ENCODE data around the gene LMX1B.

LMX1B gene

DNA sequence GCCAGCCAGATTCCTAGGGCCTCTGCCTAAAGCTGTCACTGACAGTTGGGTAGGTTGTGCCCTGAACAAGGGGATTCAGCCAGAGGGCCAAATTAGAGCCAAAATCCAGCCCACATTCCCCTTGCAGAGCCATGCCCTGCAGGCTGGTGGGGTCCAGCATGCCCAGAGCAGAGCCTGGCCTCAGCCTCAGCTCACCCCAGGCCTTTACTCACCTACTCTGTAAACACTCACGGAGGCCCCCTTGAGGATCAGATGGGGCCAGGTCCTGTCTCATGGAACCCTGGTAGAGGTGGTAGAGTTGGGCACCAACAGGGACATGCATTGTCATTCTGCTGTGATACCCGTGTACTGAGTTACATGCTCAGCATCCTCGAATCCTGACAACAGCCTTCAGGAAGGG lies 74.9 kb downstream of the LMX1B start:
- no peak for TF ChIP-seq EGR1 (IDR thresholded peaks at IDR 0.05)

GRCh38 chr9:126689027-126689825 lies 75.5 kb downstream of the LMX1B start:
- TF ChIP-seq FOXM1 (IDR thresholded peaks at IDR 0.05; ENCODE audit: borderline replicate concordance, low read depth) (no peak), RAD21 (IDR thresholded peaks at IDR 0.05; ENCODE audit: low read depth) (no peak), TCF12 (IDR thresholded peaks at IDR 0.05; ENCODE audit: low read depth) (no peak), USF1 (IDR thresholded peaks at IDR 0.05) (peak; percentile 83), CEBPB (IDR thresholded peaks at IDR 0.05) (no peak), NFIC (IDR thresholded peaks at IDR 0.05) (peak; percentile 45), TAF1 (IDR thresholded peaks at IDR 0.05; ENCODE audit: low read depth) (no peak), CREB1 (IDR thresholded peaks at IDR 0.05; ENCODE audit: low read depth) (no peak), TEAD4 (IDR thresholded peaks at IDR 0.05) (no peak), YY1 (IDR thresholded peaks at IDR 0.05; ENCODE audit: low read depth) (no peak), EP300 (IDR thresholded peaks at IDR 0.05; ENCODE audit: borderline replicate concordance) (no peak), EGR1 (IDR thresholded peaks at IDR 0.05) (peak; percentile 39), REST (IDR thresholded peaks at IDR 0.05; ENCODE audit: low read depth) (no peak), ZBTB7A (IDR thresholded peaks at IDR 0.05; ENCODE audit: low read depth) (no peak)
- TF ChIP-seq, protein P1, sequence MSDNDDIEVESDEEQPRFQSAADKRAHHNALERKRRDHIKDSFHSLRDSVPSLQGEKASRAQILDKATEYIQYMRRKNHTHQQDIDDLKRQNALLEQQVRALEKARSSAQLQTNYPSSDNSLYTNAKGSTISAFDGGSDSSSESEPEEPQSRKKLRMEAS (IDR thresholded peaks at IDR 0.05): no peak

DNA sequence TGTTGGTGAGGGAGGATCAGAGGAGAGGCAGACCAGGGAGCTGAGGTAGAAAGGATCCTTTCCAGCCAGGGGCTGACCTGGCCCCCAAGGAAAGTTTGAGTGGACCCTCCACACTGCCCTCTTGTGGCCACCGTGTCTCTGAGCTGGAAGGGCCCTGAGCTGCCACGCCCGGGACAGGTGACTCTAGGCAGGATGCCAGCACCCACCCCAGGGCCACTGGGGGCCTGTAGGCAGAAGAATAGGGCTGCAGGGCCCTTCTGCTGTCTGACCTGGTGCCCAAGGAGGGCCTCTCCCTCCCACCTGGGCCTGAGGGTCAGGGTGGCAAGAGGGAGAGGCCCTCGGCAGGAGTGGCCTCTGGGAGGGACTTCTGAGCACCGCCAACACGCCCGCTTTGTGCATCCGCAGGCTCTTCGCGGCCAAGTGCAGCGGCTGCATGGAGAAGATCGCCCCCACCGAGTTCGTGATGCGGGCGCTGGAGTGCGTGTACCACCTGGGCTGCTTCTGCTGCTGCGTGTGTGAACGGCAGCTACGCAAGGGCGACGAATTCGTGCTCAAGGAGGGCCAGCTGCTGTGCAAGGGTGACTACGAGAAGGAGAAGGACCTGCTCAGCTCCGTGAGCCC lies 76.8 kb downstream of the LMX1B start:
- TF ChIP-seq REST (IDR thresholded peaks at IDR 0.05; ENCODE audit: low read depth) (no peak), CREB1 (IDR thresholded peaks at IDR 0.05; ENCODE audit: low read depth) (no peak), EGR1 (IDR thresholded peaks at IDR 0.05) (no peak), ZBTB7A (IDR thresholded peaks at IDR 0.05; ENCODE audit: low read depth) (no peak), CEBPB (IDR thresholded peaks at IDR 0.05) (no peak), TEAD4 (IDR thresholded peaks at IDR 0.05) (no peak), NFIC (IDR thresholded peaks at IDR 0.05) (peak; percentile 70), USF1 (IDR thresholded peaks at IDR 0.05) (peak; percentile 44), RAD21 (IDR thresholded peaks at IDR 0.05; ENCODE audit: low read depth) (peak; percentile 57; the same call in 1 of the 2 replicates)
- TF ChIP-seq, protein P1 (IDR thresholded peaks at IDR 0.05): no peak

GRCh38 chr9:126692041-126692758 lies 78.5 kb downstream of the LMX1B start:
- no peak for TF ChIP-seq REST (IDR thresholded peaks at IDR 0.05; ENCODE audit: low read depth)
- TF ChIP-seq, protein P1 (IDR thresholded peaks at IDR 0.05): no peak
- no peak for TF ChIP-seq USF1 (IDR thresholded peaks at IDR 0.05)
- TF ChIP-seq CEBPB (IDR thresholded peaks at IDR 0.05): no peak
- TF ChIP-seq TCF12 (IDR thresholded peaks at IDR 0.05; ENCODE audit: low read depth): no peak
- TF ChIP-seq YY1 (IDR thresholded peaks at IDR 0.05; ENCODE audit: low read depth): no peak
- no peak for TF ChIP-seq RAD21 (IDR thresholded peaks at IDR 0.05; ENCODE audit: low read depth)
- TF ChIP-seq NFIC (IDR thresholded peaks at IDR 0.05): no peak
- TF ChIP-seq FOXM1 (IDR thresholded peaks at IDR 0.05; ENCODE audit: borderline replicate concordance, low read depth): no peak
- no peak for TF ChIP-seq EP300 (IDR thresholded peaks at IDR 0.05; ENCODE audit: borderline replicate concordance)
- TF ChIP-seq TAF1 (IDR thresholded peaks at IDR 0.05; ENCODE audit: low read depth): no peak
- no peak for TF ChIP-seq TEAD4 (IDR thresholded peaks at IDR 0.05)
- TF ChIP-seq ZBTB7A (IDR thresholded peaks at IDR 0.05; ENCODE audit: low read depth): no peak
- TF ChIP-seq CREB1 (IDR thresholded peaks at IDR 0.05; ENCODE audit: low read depth): no peak
- TF ChIP-seq EGR1 (IDR thresholded peaks at IDR 0.05): no peak
